HG03135 (cell line): ENCODE results near the gene SNRPE.
"Not testable (repeated sequence)": the region's sequence is repeated elsewhere in the genome, so short reads cannot be mapped to it uniquely, and the experiment has no call there.

Source experiments
- ATAC-seq: cut with Tn5 transposase; IDR thresholded peaks from one replicate; pipeline ENCODE4 v1.9.1; 2021; ENCODE audit warnings: mild to moderate bottlenecking, moderate library complexity; ENCODE audit not compliant: unreplicated experiment

The SNRPE gene

DNA sequence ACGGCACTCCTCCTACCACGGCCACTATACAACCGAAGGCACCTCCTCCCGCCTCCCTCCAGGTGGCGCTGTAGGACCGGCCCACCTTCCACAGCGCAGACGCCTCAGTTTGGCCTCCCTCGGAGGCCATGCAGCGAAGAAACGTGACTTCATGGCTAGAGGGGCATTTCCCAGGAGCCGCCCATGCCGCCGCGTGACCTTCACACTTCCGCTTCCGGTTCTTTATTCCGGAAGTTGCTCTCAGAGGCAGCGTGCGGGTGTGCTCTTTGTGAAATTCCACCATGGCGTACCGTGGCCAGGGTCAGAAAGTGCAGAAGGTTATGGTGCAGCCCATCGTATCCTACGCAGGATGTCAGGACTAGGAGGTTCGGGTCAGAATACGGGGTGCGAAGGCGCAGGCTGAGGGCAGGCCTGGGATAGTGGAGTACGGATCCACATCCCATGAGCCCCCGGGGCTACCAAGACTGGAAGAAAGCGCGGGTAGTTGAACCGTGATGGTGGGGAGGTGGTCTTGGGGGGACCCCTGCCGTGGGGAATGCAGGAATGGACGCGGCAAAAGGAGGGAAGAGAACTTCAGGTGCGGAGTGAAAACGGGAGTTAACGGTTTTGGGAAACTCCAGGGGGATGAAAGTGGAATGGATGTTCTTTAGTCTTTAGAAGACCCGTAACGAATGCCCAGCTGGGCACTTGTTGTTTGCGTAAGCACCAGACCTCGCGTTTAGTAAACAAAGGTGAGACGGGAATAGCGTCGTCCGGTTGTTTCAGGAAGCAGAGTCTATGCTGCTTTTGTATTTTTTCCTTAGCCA lies at the start of gene SNRPE:
Gene SNRPE (plus strand): TSS at position 221 of the 806 bp plus-strand sequence. CDS start 61 bp downstream, at position 282.
- ATAC-seq, result peak; percentile 96

DNA sequence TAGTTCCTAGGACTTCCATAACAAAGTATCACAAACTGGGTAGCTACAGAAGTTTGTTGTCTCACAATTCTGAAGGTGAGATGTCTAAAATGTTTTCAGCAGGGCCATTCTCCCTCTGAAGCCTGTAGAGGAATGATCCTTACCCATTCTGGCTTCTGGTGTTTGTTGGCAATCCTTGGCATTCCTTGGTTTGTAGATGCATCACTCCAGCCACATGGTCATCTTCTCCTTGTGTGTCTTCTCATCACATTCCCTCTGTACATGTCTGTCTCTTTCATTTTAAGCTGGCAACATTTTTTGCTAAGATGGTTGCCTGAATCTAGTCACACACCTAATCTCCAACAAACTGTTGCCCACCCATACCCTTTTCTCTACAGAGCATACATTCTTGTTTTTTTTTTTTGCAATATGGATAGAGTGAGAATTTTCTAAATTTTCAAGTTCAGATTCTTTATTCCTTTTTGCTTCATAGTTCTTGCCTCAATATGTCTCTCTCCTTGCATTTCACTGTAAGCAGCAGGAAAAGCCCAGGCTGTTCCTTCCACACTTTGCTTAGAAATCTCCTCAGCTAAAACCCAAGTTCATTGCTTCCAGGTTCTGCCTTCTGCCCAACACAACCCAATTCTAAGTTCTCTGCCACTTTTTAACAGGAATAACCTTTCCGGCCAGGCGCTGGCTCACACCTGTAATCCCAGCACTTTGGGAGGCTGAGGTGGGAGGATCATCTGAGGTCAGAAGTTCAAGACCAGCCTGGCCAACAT lies 47.6 kb upstream of the SNRPE start:
- ATAC-seq, result no peak

DNA sequence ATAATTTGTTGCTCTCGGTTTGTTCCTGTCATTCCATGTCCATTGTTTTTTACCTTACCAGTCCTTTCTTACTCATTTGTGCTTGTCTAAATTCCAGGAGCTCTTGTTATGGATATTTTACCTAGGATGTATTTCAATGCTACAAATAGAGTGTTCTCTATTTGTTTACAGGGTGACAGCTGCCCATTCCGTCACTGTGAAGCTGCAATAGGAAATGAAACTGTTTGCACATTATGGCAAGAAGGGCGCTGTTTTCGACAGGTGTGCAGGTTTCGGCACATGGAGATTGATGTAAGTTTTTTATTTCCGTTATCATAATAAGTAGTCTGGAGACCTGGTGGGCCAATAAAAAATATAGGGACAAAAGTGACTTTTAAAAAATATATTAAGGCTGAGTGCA lies 43.0 kb upstream of the SNRPE start:
- ATAC-seq, result no peak

DNA sequence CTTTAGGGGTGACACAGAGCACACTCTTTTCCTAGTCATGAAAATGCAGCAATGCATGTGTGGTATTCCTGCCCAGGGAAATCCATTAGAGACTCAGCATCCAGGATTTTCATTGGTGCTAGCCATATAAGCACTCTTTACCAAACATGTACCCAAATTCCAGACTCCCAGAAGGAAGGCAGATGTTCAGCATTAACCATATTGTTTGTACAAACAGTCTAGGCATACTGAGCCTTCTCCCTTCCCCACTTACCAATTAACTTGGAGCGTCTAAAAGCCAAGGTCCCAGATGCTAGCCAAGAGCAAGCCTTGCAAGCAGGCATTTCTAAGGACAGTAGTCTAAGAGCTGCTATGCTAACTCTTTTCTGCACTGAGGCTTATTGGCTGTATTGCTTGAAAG lies 38.1 kb upstream of the SNRPE start:
- ATAC-seq, result no peak

DNA sequence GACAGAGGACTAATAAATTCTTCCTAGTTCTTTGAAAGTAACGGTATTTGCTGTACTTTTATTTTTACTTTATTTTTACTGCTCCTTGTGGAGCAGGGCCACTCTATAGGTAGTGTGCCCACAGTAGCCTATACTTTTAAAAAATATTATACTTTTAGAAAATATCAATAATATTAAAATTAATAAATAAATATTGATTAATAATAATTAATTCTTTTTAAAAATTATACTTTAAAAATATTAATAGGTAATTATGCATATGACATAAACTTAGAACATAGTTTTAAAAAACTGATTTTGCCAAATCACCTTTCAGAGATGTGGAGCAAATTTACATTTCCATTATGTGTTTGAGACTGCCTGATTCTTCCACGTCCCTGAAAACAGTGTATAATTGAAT lies 35.2 kb upstream of the SNRPE start:
- no peak for ATAC-seq

DNA sequence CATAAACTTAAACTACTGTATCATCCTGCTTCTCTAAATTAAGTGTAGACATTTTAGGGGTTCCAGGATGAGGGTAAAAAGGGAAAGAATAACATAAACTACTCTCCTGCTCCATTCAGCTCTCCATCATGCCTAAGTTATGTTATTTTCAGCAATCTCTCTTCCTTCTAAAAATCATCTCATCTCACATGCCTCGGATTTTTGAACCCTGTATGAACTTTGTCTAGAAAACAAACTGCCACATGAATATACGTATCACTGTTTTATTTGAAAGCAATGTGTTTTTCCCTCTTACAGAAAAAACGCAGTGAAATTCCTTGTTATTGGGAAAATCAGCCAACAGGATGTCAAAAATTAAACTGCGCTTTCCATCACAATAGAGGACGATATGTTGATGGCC lies 33.4 kb upstream of the SNRPE start:
- ATAC-seq, result no peak

DNA sequence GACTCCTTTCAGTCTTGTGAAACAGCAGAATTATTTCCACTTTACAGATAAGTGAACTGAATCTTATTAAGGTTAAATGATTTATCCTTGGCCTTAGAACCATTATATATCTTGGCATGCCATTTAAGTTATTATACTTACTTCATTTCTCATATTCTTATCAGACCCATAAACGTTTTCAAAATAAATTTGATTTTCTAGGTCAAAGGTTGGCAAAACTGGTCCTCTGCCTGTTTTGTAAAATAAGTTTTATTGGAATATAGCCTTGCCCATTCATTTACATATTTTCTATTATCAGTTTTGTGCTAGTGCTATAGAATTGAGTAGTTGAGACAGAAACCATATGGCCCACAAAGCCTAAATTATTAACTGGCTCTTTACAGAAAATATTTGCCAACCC lies 32.9 kb upstream of the SNRPE start:
- no peak for ATAC-seq

DNA sequence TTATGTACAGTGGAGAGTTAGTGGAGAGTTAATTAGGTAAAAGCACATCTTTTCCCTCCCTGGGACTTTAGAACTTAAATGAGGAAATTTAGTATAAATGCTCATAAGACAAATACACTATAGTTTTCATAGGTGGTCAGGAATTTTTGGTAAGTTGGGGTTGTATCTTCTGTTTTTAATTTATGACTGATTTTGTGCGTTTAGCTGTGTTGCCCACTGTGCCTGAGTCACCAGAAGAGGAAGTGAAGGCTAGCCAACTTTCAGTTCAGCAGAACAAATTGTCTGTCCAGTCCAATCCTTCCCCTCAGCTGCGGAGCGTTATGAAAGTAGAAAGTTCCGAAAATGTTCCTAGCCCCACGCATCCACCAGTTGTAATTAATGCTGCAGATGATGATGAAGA lies 32.2 kb upstream of the SNRPE start:
- not testable (repeated sequence) for ATAC-seq

DNA sequence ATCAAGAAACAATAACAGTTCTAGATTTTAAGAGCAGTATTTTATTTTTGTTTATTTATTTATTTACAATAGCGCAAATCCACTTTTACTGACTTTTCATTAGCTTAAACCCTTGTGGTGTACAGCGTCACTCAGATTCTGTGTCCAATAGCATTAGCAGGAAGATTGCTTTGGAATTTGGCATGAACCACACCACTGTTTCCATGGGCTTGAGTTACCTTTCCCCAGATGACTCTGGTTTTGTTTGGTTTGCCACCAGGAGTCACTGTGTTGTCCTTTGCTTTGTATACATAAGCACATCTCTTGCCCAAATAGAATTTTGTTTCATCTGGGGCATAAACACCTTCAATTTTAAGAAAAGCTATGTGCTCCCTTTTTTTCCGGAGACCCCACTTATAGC lies 25.9 kb upstream of the SNRPE start:
- no peak for ATAC-seq

DNA sequence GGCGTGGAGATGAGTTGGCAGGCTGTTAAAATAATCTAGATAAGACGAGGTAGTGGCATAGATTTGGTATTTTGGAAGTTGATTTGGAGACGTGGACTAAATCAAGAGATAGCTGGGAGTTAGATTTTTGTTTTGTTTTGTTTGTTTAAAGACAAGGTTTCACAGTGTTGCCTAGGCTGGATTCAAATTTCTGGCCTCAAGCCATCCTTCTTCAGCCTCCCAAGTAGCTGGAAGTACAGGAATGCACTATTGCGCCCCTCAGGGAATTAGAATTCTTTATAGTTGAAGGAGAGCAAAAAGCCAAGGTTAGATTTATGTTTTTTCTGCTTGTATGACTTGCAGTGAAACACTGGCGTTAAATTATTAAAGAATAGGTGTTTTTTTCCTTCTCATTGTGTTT lies 22.3 kb upstream of the SNRPE start:
- no peak for ATAC-seq

DNA sequence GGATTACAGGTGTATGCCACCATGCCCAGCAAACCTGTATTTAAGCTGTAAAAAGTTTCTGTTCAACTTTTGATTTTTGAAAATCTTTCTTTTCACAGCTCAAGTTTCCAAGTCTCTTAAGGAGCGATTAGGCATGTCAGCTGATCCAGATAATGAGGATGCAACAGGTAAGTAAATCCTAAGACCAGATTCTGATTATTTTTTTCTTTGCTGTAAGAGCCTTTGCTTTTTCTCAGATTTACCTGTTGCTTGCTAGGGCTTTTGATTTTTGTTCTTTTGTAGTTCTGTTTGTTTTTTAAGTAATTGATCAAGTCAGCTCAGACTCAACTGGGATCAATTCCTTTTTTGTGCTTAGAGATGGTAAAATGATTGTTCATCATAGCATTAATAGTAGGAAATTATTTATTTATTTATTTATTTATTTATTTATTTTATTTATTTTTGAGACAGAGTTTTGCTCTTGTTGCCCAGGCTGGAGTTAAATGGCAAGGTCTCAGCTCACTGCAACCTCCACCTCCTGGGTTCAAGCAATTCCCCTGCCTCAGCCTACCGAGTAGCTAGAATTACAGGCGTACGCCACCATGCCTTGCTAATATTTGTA lies 21.1 kb upstream of the SNRPE start:
- ATAC-seq, result no peak

DNA sequence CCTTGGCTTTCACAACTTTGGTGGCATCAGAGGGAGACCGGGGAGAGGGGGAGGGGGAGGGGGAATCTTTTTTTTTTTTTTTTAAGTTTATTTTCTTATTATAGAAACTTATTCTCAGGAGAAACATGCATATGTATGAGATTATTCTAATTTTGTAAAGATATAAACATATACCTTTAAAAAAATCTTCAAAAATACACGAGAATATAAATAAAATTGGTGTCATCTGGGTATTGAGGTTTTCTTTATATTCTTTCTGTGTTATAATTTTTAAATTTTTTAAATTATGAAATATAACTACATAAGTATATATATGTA lies 18.9 kb upstream of the SNRPE start:
- ATAC-seq, result no peak

DNA sequence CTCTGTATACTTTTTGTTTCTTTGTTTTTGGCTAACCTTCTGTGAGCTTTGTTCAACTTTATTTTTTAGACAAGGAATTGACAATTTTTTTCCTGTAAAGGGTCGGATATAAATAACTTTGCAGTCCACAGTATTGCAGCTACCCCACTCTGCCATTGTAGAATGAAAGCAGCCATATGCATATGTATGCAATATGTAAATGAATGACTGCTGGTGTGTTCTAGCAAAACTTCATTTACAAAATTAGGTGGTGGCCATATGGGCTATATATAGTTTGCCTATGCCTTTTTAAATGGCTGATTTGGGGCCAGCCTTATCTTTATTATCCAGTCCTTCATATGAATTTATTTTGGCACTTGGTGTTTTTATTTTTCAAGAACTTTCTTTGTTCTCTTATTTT lies 18.0 kb upstream of the SNRPE start:
- no peak for ATAC-seq

DNA sequence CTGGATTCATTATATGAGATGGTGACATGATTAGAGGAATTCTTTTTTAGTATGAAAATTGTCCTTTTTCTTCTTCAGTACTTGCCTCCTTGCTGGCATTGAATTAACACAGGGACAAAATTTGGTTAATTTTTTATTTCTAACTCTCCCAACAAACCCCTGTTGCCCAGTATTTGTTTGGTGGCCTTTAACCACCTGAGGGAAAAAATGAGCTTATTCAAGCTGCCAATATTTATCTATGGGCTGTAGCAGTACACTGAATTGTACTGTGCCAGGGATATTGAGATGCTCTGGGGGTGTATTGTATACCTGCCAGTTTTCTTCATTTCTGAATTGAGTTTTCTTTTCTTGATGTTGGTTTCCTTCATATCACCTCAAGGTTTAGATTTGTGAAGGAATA lies 8.3 kb upstream of the SNRPE start:
- ATAC-seq, result not testable (repeated sequence)

DNA sequence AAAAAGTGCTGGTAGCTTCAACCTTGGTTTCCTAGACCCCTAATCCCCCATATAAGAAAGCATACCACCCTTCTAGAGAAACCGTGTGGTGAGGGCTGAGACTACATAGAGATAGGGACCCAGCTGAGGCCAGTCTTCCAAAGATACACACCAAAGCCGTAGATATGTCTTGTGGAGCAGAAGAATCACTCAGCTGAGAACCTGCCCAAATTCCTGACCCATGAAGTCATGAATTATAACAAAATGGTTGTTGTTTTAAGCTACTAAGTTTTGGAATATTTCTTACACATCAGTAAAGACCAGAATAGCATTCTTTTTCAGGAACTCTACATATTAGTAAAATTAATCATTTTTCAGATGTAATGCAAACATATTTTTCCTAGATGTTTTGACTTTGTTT lies 3.3 kb upstream of the SNRPE start:
- ATAC-seq, result no peak

DNA sequence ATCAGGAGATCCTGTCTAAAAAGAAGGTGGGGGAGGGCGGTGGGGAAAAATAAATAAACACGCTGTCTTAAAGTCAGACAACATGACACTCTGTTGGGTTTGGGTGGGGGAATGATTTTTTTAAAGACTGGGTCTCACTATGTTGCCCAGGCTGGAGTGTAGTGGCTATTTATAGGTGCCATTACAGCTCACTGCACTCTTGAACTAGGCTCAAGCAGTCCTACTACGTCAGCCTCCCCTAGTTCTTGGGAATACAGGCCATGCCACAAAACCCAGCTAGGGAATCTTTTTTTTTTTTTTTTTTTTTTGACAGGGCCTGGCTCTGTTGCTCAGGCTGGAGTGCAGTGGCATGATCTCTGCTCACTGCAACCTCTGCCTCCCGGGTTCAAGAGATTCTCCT lies 2.4 kb upstream of the SNRPE start:
- no peak for ATAC-seq

DNA sequence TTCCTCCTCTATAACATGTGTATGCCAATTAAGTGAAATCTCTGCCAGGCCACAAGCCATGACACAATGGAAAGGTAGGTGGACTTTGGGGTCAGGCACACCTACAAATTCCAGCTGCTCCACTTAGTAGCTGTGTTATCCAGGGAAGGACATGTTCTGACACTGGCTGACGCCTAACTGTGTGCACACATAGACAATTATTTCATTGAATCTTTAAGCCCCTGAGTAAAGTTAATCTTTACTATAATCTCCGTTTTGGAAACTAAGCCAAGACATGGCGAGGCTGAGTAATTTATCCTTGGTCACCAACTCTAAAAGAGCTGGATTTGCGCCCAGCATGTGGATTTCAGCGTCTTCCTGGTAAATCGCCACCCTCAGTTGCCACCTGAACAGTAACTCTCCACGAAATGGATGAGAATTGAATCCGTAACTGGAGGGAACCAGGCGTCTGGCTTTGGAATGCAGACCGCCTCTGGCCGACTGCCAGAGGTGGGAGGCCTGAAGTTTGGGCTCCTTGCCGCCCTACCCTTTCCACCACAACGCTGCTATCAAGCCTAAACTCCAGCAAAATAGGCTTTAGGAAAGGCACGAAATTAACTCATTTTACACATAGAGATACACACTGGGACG lies 888 bp upstream of the SNRPE start:
- ATAC-seq, result no peak

DNA sequence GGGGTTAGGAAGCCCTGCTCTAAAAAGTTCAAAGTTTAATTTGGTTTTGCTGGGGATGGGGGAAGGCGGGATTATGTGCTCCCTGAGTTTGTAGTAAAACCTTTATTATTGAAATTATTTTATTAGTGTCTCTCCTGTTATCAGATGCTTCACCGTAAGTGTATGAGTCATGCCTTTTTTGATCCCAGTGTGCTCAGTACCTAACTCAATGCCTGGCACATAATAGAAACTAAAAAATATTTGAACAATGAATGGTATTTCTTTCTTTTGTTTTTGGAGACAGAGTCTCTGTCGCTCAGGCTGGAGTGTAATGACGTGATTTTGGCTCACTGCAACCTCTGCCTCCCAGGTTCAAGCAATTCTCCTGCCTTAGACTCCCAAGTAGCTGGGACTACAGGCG lies 6.4 kb downstream of the SNRPE start:
- ATAC-seq, result no peak

DNA sequence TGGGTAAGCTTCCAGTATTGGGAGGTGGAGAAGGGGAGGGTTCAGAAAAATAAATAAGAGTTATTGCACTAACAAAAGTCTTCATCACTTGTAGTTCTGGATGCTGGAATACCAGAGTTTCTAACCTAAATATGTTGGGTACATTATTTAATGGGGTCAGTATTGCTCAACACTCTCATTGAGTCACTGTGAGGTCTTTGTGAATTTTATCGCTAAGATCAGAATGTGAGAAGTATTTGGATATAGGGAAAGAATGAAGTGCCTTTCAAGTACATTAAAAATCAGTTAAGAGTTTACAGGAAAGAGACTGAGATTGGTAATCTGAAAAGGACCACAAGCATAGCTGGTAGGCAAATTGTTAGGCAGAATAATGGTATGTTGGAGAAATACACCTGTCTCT lies 8.8 kb downstream of the SNRPE start:
- ATAC-seq, result no peak

DNA sequence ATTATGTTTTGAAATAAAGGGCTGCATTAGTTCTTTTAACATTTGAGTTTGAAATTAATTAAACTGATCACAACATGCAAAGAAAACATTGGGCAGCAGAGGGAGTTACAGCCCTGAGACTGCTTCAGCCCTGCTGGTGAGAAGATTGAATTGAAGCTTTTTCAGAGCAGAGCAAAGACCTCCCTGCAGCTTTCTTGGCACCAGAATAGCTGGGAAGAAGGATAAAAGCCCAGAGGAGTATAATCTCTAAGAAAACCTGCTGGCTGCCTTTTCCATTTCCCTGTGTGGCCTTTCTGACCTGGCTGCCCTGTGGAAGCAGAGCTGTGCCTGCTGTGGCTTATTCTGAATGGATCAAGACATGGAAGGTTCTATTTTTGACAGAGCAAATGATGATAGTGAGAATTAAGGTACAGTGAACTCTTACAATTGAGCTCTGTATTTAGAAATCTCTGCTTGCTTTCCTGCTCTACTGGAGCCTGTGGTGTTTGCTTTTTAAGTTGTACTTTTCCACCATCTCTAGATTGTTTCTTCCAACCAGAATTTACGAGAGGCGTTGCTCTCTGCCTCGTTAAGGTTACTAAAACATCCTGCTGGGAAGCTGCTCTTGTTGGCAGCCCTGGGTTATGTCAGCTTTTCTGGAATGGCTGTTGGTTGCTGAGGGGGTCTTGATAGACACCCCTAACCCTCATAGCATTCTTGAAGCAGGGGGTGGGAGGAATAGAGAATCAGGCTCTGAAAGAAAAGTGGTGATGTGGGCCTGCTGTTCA lies 9.9 kb downstream of the SNRPE start:
- no peak for ATAC-seq

DNA sequence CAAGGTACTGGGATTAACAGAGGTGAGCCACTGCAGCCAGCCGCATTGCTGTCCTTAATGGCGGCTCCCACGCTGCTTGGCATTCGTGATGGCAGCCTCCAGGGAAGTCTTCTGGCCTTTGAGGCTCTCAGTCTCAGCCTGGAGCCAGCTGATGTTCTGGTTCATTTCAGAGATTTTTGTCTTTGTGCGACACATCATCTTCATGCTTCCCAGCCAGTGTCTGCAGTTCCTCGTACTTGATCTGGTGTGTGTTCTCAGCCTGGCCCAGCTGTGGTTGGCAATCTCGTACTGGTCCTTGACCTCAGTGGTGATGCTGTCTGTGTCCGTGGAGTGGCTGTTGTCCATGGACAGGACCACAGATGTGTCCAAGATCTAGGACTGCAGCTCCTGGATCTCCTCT lies 11.7 kb downstream of the SNRPE start:
- no peak for ATAC-seq
